HCT116 (cell line): ENCODE data around the gene RBM43.

Source experiments
- EZH2phosphoT487 ChIP-seq: fragments of 200-600 bp; IDR thresholded peaks from 2 replicates; pipeline ENCODE4 v1.6.1; 2018; ENCODE audit warnings: antibody characterized with exemption, borderline replicate concordance
- POLR2A ChIP-seq: IDR thresholded peaks from 2 replicates; pipeline ENCODE4 v1.7.0; 2011; ENCODE audit warnings: borderline replicate concordance; ENCODE audit not compliant: insufficient read depth, insufficient read length; ENCODE audit errors: extremely low read depth
- ZNF274 ChIP-seq: fragments of 200-500 bp; sonication (Bioruptor generic); IDR thresholded peaks from 2 replicates; pipeline ENCODE4 v1.6.1; 2014; ENCODE audit warnings: mild to moderate bottlenecking, low read depth, low read length, inconsistent platforms
- TF ChIP-seq, protein P1 (sequence below), 3 experiments: fragments of 200-600 bp in 1 of 3; sonication (generic) in 1 of 3; IDR thresholded peaks in 2 of 3; conservative IDR thresholded peaks in 1 of 3; 2 replicates each; pipeline ENCODE4 v1.5.1; 2012 to 2017; ENCODE audit warnings: low read depth in 2 of 3, low read length in 2 of 3, antibody characterized with exemption in 1 of 3, borderline replicate concordance in 1 of 3, control low read depth in 1 of 3, mild to moderate bottlenecking in 1 of 3, mixed read lengths in 1 of 3, mixed run types in 1 of 3, moderate library complexity in 1 of 3; ENCODE audit not compliant: insufficient read depth in 1 of 3
- TF ChIP-seq, protein P2 (sequence below): IDR thresholded peaks from 2 replicates; pipeline ENCODE4 v1.6.1; 2012
- TF ChIP-seq, protein P3 (sequence below): IDR thresholded peaks from 2 replicates; pipeline ENCODE4 v1.6.1; 2011; ENCODE audit warnings: mild to moderate bottlenecking, low read length, moderate library complexity; ENCODE audit not compliant: insufficient replicate concordance; ENCODE audit errors: extremely low read depth

DNA sequence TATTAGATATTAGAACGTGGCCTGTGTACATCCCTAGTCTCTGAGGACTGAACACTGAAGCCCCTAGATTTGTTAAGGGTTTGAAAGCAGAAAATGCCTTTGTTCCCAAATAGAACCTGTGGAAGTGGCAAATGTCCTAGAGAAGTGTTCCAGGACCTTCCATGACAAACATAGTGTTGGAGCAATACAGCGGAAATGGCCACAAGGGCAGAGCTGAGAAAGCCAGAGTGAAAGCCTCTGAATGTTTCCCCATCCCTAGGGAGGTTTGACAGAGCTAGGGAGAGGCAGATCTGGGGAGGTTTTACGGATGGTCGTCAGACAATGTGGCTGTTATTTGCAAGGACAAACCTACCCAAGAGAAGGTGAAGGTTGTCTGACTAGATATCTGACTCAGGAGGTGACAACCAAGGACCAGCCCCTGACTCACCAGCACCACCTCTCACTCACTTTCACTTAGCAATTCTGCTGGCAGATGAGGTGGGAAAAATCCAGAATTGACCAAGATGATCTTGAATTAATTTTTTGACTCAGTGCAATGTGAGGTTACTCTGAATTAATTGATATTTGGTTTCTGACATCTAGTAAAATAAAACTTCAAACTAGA lies 24.1 kb downstream of the RBM43 start:
- no peak for TF ChIP-seq POLR2A
- TF ChIP-seq, protein P1, sequence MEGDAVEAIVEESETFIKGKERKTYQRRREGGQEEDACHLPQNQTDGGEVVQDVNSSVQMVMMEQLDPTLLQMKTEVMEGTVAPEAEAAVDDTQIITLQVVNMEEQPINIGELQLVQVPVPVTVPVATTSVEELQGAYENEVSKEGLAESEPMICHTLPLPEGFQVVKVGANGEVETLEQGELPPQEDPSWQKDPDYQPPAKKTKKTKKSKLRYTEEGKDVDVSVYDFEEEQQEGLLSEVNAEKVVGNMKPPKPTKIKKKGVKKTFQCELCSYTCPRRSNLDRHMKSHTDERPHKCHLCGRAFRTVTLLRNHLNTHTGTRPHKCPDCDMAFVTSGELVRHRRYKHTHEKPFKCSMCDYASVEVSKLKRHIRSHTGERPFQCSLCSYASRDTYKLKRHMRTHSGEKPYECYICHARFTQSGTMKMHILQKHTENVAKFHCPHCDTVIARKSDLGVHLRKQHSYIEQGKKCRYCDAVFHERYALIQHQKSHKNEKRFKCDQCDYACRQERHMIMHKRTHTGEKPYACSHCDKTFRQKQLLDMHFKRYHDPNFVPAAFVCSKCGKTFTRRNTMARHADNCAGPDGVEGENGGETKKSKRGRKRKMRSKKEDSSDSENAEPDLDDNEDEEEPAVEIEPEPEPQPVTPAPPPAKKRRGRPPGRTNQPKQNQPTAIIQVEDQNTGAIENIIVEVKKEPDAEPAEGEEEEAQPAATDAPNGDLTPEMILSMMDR (IDR thresholded peaks at IDR 0.05 in 2 of 3, conservative IDR thresholded peaks at IDR 0.05 in 1 of 3; ENCODE audit: borderline replicate concordance in 1 of 3, insufficient read depth in 1 of 3, low read depth in 2 of 3, low read length in 2 of 3), result no peak
- TF ChIP-seq EZH2phosphoT487, result no peak
- no peak for TF ChIP-seq ZNF274
- TF ChIP-seq, protein P2, sequence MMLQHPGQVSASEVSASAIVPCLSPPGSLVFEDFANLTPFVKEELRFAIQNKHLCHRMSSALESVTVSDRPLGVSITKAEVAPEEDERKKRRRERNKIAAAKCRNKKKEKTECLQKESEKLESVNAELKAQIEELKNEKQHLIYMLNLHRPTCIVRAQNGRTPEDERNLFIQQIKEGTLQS, result no peak
- TF ChIP-seq, protein P3, sequence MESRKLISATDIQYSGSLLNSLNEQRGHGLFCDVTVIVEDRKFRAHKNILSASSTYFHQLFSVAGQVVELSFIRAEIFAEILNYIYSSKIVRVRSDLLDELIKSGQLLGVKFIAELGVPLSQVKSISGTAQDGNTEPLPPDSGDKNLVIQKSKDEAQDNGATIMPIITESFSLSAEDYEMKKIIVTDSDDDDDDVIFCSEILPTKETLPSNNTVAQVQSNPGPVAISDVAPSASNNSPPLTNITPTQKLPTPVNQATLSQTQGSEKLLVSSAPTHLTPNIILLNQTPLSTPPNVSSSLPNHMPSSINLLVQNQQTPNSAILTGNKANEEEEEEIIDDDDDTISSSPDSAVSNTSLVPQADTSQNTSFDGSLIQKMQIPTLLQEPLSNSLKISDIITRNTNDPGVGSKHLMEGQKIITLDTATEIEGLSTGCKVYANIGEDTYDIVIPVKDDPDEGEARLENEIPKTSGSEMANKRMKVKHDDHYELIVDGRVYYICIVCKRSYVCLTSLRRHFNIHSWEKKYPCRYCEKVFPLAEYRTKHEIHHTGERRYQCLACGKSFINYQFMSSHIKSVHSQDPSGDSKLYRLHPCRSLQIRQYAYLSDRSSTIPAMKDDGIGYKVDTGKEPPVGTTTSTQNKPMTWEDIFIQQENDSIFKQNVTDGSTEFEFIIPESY, result no peak
